DMS 273 treated with DMSO at 0.1 percent for 48 hours (cell line): ENCODE measurements around the gene RNF41.

ENCODE experiments used
- DNase-seq: peaks from one replicate; lab custom pipeline; 2025; lab: John Stamatoyannopoulos, UW

The RNF41 gene

GRCh38 chr12:56243731-56244181 is 22.0 kb upstream of the RNF41 start:
- DNase-seq, result no peak

DNA sequence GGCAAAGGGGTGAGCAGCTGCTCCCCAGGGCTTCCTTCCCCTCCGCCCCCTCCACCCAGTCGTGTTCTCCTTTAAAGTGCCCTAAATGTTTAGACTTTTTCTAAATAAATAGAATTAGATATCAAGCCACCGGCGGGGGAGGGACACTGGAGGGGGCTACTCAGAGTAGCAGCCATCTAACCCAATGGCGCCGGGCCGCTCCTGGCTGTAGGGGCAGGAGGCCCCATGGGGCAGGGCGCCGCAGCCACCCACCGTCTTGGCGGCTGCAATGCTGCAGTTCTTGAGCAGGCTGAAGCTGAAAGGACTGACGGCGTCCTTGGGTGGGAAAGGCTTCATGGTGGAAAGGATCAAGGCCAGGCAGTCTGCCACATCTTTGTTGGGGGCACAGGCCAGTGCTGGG is 21.3 kb upstream of the RNF41 start:
- DNase-seq, result no peak

GRCh38 chr12:56241424-56242303 is 19.9 kb upstream of the RNF41 start:
- no peak for DNase-seq

DNA sequence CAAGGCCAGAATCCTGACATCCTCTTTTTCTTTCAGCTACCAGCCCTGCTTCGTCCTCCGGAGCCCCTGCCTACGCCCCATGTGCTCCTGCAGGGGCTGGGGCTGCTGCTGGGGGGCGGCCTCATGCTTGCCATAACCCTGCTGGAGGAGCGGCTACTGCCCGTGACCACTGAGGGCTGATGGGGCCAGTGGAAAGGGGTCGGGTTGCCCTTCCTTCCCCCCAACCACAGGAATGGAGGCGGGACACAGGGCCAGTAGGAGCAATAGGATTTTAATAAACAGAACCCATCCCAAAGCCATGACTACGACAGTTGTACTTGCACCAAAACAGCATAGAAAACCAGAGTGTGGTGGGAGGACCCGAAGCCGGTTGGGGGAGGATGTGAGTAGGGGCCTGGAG is 15.8 kb upstream of the RNF41 start:
- DNase-seq, result no peak

- no peak for DNase-seq
Observed at GRCh38 chr12:56236985-56237384, 15.3 kb upstream of the RNF41 start.

GRCh38 chr12:56236091-56236490 is 14.4 kb upstream of the RNF41 start:
- no peak for DNase-seq

GRCh38 chr12:56234746-56235436 is 13.2 kb upstream of the RNF41 start:
- no peak for DNase-seq

DNA sequence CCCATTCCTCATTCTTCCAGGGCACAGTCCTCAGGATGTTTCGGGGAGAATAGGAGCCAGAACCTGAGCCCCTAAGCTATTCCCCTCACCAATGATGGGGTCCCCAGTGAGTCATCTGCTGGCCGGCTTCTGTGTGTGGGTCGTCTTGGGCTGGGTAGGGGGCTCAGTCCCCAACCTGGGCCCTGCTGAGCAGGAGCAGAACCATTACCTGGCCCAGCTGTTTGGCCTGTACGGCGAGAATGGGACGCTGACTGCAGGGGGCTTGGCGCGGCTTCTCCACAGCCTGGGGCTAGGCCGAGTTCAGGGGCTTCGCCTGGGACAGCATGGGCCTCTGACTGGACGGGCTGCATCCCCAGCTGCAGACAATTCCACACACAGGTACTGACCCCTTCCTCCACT is 9.5 kb upstream of the RNF41 start:
- DNase-seq, result no peak

GRCh38 chr12:56230432-56231183 is 8.9 kb upstream of the RNF41 start:
- no peak for DNase-seq

- DNase-seq, result no peak
Observed at GRCh38 chr12:56229916-56230431, 8.3 kb upstream of the RNF41 start, which contains the start of gene SLC39A5. Gene SLC39A5 (plus strand): TSS chr12:56230051. CDS start chr12:56231275, 1,224 bp downstream.

- no peak for DNase-seq
Observed at GRCh38 chr12:56229082-56229481, 7.4 kb upstream of the RNF41 start.

- DNase-seq, result no peak
Observed at GRCh38 chr12:56224954-56225353, 3.2 kb upstream of the RNF41 start.

- peak; percentile 88 for DNase-seq
Observed at GRCh38 chr12:56224102-56224701, 2.5 kb upstream of the RNF41 start, which contains the start of gene NABP2. Gene NABP2 (plus strand): TSS chr12:56224342. CDS start chr12:56224857, 515 bp downstream.

DNA sequence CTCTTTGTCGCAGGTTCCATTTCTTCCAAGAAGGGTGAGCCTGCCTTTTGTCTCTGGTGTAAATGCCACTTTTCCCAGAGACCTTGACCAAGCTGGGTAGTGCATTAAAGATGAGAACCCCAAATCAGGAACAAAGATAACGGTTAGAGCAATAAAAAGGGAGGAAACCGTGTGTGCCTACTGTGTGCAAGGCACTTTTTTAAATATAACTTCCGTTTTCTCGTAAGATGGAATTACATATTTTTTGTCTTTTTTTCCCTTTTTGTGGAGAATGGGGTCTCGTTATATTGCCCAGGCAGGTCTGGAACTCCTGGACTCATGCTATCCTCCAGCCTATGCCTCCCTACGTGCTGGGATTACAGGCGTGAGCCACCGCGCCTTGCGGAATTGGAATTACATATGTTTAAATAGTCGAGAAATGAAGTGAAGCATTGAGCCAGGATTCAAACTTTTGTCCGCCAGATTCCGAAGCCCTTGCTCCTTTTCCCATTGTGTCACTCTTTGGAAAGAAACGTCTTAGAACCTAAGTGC is 1.9 kb upstream of the RNF41 start:
- no peak for DNase-seq

- DNase-seq, result no peak
Observed at GRCh38 chr12:56222531-56222895, 791 bp upstream of the RNF41 start.

DNA sequence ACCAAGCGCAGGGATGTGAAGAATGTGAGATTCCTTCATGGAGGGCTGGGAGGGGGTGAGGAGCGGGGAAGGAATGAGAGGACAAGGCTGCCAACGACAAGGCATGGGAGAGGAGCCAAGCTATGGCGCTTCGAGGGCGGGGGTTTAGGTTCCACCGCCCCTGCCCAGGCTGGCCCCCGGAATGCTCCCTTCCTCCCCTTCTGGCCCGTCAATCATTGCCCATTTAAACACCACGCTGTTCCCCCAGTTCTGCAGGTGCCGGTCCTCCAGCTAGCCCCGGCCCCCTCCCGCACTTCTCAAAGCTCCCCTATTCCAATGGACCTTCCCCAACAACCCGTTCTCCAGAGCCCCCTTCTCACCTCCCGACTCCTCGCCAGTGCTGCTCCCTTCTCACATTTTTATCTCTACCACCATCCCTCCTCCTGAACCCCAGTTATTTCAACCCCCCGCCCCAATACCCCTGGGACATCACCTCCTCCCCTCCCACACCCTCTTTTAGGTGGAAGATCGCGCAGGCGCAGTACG is 428 bp downstream of the RNF41 start:
- no peak for DNase-seq

GRCh38 chr12:56220611-56221231 is 1.0 kb downstream of the RNF41 start:
- DNase-seq, result no peak

DNA sequence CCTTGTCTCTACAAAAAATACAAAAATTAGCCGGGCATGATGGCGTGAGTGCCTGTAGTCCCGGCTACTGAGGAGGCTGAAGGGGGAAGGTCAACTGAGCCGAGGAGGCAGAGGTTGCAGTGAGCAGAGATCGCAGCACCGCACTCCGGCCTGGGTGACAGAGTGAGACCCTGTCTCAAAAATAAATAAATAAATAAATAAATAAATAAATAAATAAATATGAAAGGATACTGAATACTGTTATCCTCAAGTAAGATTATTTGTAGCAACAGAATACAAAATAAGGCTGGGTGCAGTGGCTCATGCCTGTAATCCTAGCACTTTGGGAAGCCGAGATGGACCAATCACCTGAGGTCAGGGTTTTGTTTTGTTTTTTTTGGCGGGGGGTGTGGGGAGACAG is 1.9 kb downstream of the RNF41 start:
- DNase-seq, result no peak

- DNase-seq, result no peak
Observed at GRCh38 chr12:56216461-56216860, 5.3 kb downstream of the RNF41 start.

GRCh38 chr12:56213878-56214277 is 7.8 kb downstream of the RNF41 start:
- DNase-seq, result no peak

DNA sequence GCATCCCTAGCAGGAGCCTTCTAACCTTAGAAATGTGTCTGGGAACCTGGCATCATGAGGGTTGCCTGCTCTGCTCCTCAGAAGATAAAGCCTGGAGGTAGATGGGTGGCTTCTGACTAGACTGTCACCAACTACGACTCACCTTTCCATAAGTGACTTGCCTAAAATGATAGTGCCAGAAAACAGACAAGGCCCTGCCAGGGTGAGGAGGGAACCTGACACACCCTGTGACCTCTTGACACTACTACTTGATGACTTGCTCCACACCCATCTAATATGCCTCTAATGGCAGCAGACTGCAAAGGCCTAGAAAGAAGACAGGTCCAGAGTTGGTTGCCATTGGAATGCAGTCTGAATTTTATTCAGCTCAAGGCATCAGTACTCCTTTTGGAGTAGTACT is 9.4 kb downstream of the RNF41 start:
- no peak for DNase-seq
